Liver (tissue), 3 donors: Measurements from ENCODE around the gene SHC4.

Experiments
- ATF3 ChIP-seq: IDR thresholded peaks from 2 replicates; pipeline ENCODE4 v1.6.1; 2016; ENCODE audit warnings: antibody characterized with exemption
- CTCF ChIP-seq: fragments of 150-350 bp; IDR thresholded peaks from 2 replicates; pipeline ENCODE4 v1.5.1; 2017; ENCODE audit warnings: improper control_type of control experiment, low read depth, low read length; ENCODE audit not compliant: missing input control
- EGR1 ChIP-seq, 2 donors: IDR thresholded peaks; 2 replicates each; pipeline ENCODE4 v1.6.1; 2016 to 2018; ENCODE audit warnings: antibody characterized with exemption in 2 of 2, low read depth in 2 of 2
- GABPA ChIP-seq, 2 donors: IDR thresholded peaks in 1 of 2; conservative IDR thresholded peaks in 1 of 2; 2 replicates each; pipeline ENCODE4 v1.6.1; 2016; ENCODE audit warnings: antibody characterized with exemption in 2 of 2, mild to moderate bottlenecking in 1 of 2, moderate library complexity in 1 of 2
- HNF4G ChIP-seq: IDR thresholded peaks from 2 replicates; pipeline ENCODE4 v1.6.1; 2016; ENCODE audit warnings: antibody characterized with exemption
- JUND ChIP-seq, 2 donors: IDR thresholded peaks; 2 replicates each; pipeline ENCODE4 v1.6.1; 2016; ENCODE audit warnings: antibody characterized with exemption in 2 of 2
- MAX ChIP-seq: IDR thresholded peaks from 2 replicates; pipeline ENCODE4 v1.6.1; 2016; ENCODE audit warnings: antibody characterized with exemption
- NR2F2 ChIP-seq: IDR thresholded peaks from 2 replicates; pipeline ENCODE4 v1.6.1; 2016; ENCODE audit warnings: antibody characterized with exemption
- RAD21 ChIP-seq, 2 donors: IDR thresholded peaks; 2 replicates each; pipeline ENCODE4 v1.6.1; 2016; ENCODE audit warnings: antibody characterized with exemption in 2 of 2, mild to moderate bottlenecking in 2 of 2
- TAF1 ChIP-seq: conservative IDR thresholded peaks from 2 replicates; pipeline ENCODE4 v1.6.1; 2016; ENCODE audit warnings: antibody characterized with exemption, mild to moderate bottlenecking
- YY1 ChIP-seq: IDR thresholded peaks from 2 replicates; pipeline ENCODE4 v1.6.1; 2016; ENCODE audit warnings: antibody characterized with exemption, mild to moderate bottlenecking
- donor health status: healthy.
- donor health status: healthy.

GRCh38 chr15:48941904-48942303, 21.8 kb downstream of the SHC4 start:
- TF ChIP-seq CTCF (no peak), GABPA (IDR thresholded peaks at IDR 0.05 in 1 of 2, conservative IDR thresholded peaks at IDR 0.05 in 1 of 2) (no peak), TAF1 (no peak), MAX (no peak), JUND (IDR thresholded peaks at IDR 0.05) (no peak), EGR1 (IDR thresholded peaks at IDR 0.05; ENCODE audit: low read depth in 2 of 2) (no peak), HNF4G (no peak), YY1 (no peak), RAD21 (IDR thresholded peaks at IDR 0.05) (no peak), NR2F2 (no peak), ATF3 (no peak)
